H1 (cell line): Measurements from ENCODE around the gene DLAT. TPM values are rescaled to one million over a fixed set of nuclear protein-coding genes. Genes with fewer than 3 reads are reported as not detected.

Experiments used
- CTCF ChIA-PET: fragments of 300-600 bp; sonication (Branson Sonifier 250); formaldehyde crosslinking; loops from one replicate; lab custom pipeline; 2021; ENCODE audit not compliant: partially characterized antibody; lab: Charles Lee
- POLR2A ChIA-PET: fragments of 300-600 bp; sonication (Branson Sonifier 250); formaldehyde crosslinking; loops from one replicate; lab custom pipeline; 2021; ENCODE audit warnings: inconsistent platforms; ENCODE audit not compliant: partially characterized antibody; lab: Charles Lee
- DNase-seq, 2 experiments: peaks; one replicate each; pipeline versions ENCODE4 v3.0.0 to v3.0.0-alpha.2; 2010 to 2022; ENCODE audit warnings: low spot score in 2 of 2, low read depth in 1 of 2, mixed read lengths in 1 of 2
- FAIRE-seq: peaks from 2 replicates; lab custom pipeline; 2011; peaks lifted over from hg19 to GRCh38; lab: Jason Lieb, UNC
- H2AFZ ChIP-seq: 2 replicates; pipeline ENCODE4 v1.8.1; 2012; ENCODE audit warnings: low read length, inconsistent platforms
- H2AK5ac ChIP-seq: 2 replicates; pipeline ENCODE4 v1.6.1; 2013; ENCODE audit warnings: low read depth, low read length
- H2BK120ac ChIP-seq: replicated peaks from 2 replicates; pipeline ENCODE3; 2013; ENCODE audit warnings: low read depth, low read length, inconsistent platforms
- H2BK12ac ChIP-seq: 2 replicates; pipeline ENCODE4 v1.6.1; 2013; ENCODE audit warnings: low read depth, low read length
- H2BK15ac ChIP-seq: 2 replicates; pipeline ENCODE4 v1.6.1; 2013; ENCODE audit warnings: low read length
- H2BK20ac ChIP-seq: 2 replicates; pipeline ENCODE4 v1.6.1; 2013; ENCODE audit warnings: low read length
- H2BK5ac ChIP-seq: 2 replicates; pipeline ENCODE4 v1.6.1; 2013; ENCODE audit warnings: low read depth, low read length
- H3K14ac ChIP-seq: 2 replicates; pipeline ENCODE4 v1.6.1; 2013; ENCODE audit warnings: inconsistent platforms; ENCODE audit not compliant: insufficient read length
- H3K18ac ChIP-seq: 2 replicates; pipeline ENCODE4 v1.6.1; 2013; ENCODE audit warnings: low read length; ENCODE audit errors: extremely low read depth
- H3K23ac ChIP-seq: 2 replicates; pipeline ENCODE4 v1.6.1; 2013; ENCODE audit warnings: inconsistent platforms; ENCODE audit not compliant: insufficient read length
- H3K23me2 ChIP-seq: 2 replicates; pipeline ENCODE4 v1.6.1; 2013; ENCODE audit warnings: low read depth, low read length
- H3K27ac ChIP-seq: 2 replicates; pipeline ENCODE4 v1.6.1; 2011; ENCODE audit warnings: low read depth, low read length, inconsistent platforms
- H3K27me3 ChIP-seq, 4 experiments: replicated peaks in 1 of 4; 1 replicate in 1 of 4; 2 replicates in 3 of 4; pipeline versions ENCODE4 v1.6.1 to v1.8.1; 2011 to 2013; ENCODE audit warnings: low read length in 3 of 4, mild to moderate bottlenecking in 3 of 4, inconsistent platforms in 2 of 4, mixed read lengths in 2 of 4, moderate library complexity in 1 of 4; ENCODE audit not compliant: control insufficient read depth in 3 of 4, insufficient read depth in 3 of 4; ENCODE audit errors: extremely low read depth in 1 of 4
- H3K36me3 ChIP-seq, 4 experiments: 2 replicates each; pipeline versions ENCODE4 v1.6.1 to v1.8.1; 2011 to 2013; ENCODE audit warnings: mild to moderate bottlenecking in 4 of 4, low read length in 3 of 4, moderate library complexity in 2 of 4, control low read depth in 1 of 4, inconsistent platforms in 1 of 4; ENCODE audit not compliant: insufficient read depth in 4 of 4, control insufficient read depth in 2 of 4
- H3K4ac ChIP-seq: replicated peaks from 2 replicates; pipeline ENCODE3; 2013; ENCODE audit warnings: low read length, low read depth, mixed read lengths, inconsistent platforms; ENCODE audit not compliant: insufficient read length
- H3K4me1 ChIP-seq, 4 experiments: replicated peaks in 1 of 4; 1 replicate in 1 of 4; 2 replicates in 3 of 4; pipeline versions ENCODE4 v1.6.1 to v1.8.1; 2011 to 2013; ENCODE audit warnings: low read length in 3 of 4, inconsistent platforms in 2 of 4, mixed read lengths in 1 of 4; ENCODE audit not compliant: insufficient read depth in 4 of 4, control insufficient read depth in 3 of 4
- H3K4me2 ChIP-seq, 2 experiments: 2 replicates each; pipeline versions ENCODE4 v1.6.1 to v1.8.1; 2011 to 2013; ENCODE audit warnings: low read depth in 2 of 2, low read length in 2 of 2, control low read depth in 1 of 2, inconsistent platforms in 1 of 2, mild to moderate bottlenecking in 1 of 2; ENCODE audit not compliant: insufficient read depth in 1 of 2
- H3K4me3 ChIP-seq, 4 experiments: fragments of 200-600, 300-600 bp in 1 of 4; sonication (generic), shearing (Covaris generic), sonication (Bioruptor Twin) in 1 of 4; 2 replicates each; pipeline versions ENCODE4 v1.5.1 to v1.8.1; 2011 to 2016; ENCODE audit warnings: low read length in 4 of 4, low read depth in 3 of 4, control low read depth in 2 of 4, inconsistent platforms in 2 of 4, mild to moderate bottlenecking in 2 of 4, mixed read lengths in 1 of 4, moderate library complexity in 1 of 4; ENCODE audit not compliant: insufficient read depth in 2 of 4; ENCODE audit errors: extremely low read depth in 1 of 4
- H3K56ac ChIP-seq: replicated peaks from 2 replicates; pipeline ENCODE3; 2013; ENCODE audit warnings: low read depth, mild to moderate bottlenecking, mixed read lengths, low read length, inconsistent platforms; ENCODE audit not compliant: insufficient read length
- H3K79me1 ChIP-seq: 2 replicates; pipeline ENCODE4 v1.6.1; 2013; ENCODE audit warnings: low read depth, low read length, control low read depth
- H3K79me2 ChIP-seq, 2 experiments: 2 replicates each; pipeline versions ENCODE4 v1.6.1 to v1.8.1; 2012 to 2013; ENCODE audit warnings: low read length in 2 of 2, mild to moderate bottlenecking in 2 of 2, inconsistent platforms in 1 of 2; ENCODE audit not compliant: insufficient read depth in 2 of 2, control insufficient read depth in 1 of 2
- H3K9ac ChIP-seq, 4 experiments: replicated peaks in 1 of 4; 1 replicate in 1 of 4; 2 replicates in 3 of 4; pipeline versions ENCODE4 v1.6.1 to v1.8.1; 2011 to 2013; ENCODE audit warnings: low read depth in 3 of 4, low read length in 3 of 4, control low read depth in 2 of 4, mild to moderate bottlenecking in 2 of 4, moderate library complexity in 2 of 4, inconsistent platforms in 1 of 4; ENCODE audit errors: extremely low read depth in 1 of 4
- H3K9me3 ChIP-seq, 2 experiments: 2 replicates each; pipeline versions ENCODE4 v1.6.1 to v1.8.1; 2012 to 2013; ENCODE audit warnings: mild to moderate bottlenecking in 2 of 2, moderate library complexity in 2 of 2, control low read depth in 1 of 2, inconsistent platforms in 1 of 2, low read depth in 1 of 2, low read length in 1 of 2, mixed read lengths in 1 of 2; ENCODE audit not compliant: insufficient read depth in 2 of 2
- H4K20me1 ChIP-seq, 2 experiments: replicated peaks in 1 of 2; 2 replicates each; pipeline versions ENCODE3 to v1.8.1; 2011 to 2013; ENCODE audit warnings: inconsistent platforms in 2 of 2, low read length in 2 of 2, mild to moderate bottlenecking in 1 of 2; ENCODE audit not compliant: insufficient read depth in 2 of 2, control insufficient read depth in 1 of 2
- H4K5ac ChIP-seq: 2 replicates; pipeline ENCODE4 v1.6.1; 2013; ENCODE audit warnings: low read length, low read depth, mixed read lengths, inconsistent platforms; ENCODE audit not compliant: insufficient read length
- H4K8ac ChIP-seq: 2 replicates; pipeline ENCODE4 v1.8.0; 2013; ENCODE audit warnings: mild to moderate bottlenecking, moderate library complexity, low read length, inconsistent platforms; ENCODE audit not compliant: insufficient read depth; ENCODE audit errors: extremely low read depth
- H4K91ac ChIP-seq: replicated peaks from 2 replicates; pipeline ENCODE3; 2013; ENCODE audit warnings: low read length, mixed read lengths, inconsistent platforms; ENCODE audit not compliant: insufficient read length
- ATF3 ChIP-seq: IDR thresholded peaks from 2 replicates; pipeline ENCODE4 v1.6.1; 2011; ENCODE audit warnings: low read depth, mild to moderate bottlenecking, low read length; ENCODE audit not compliant: insufficient read depth
- CREB1 ChIP-seq: IDR thresholded peaks from 2 replicates; pipeline ENCODE4 v1.6.1; 2012; ENCODE audit warnings: inconsistent platforms
- CTBP2 ChIP-seq: IDR thresholded peaks from 2 replicates; pipeline ENCODE4 v1.7.0; 2011; ENCODE audit warnings: borderline replicate concordance, mild to moderate bottlenecking, moderate library complexity, mixed read lengths, low read length; ENCODE audit not compliant: insufficient read depth, insufficient read length
- GABPA ChIP-seq: IDR thresholded peaks from 2 replicates; pipeline ENCODE4 v1.6.1; 2011; ENCODE audit warnings: mild to moderate bottlenecking, low read length, moderate library complexity, borderline replicate concordance; ENCODE audit not compliant: insufficient read depth
- HDAC6 ChIP-seq: IDR thresholded peaks from one replicate; pipeline ENCODE4 v1.7.1; 2012; ENCODE audit warnings: low read depth, mild to moderate bottlenecking, inconsistent platforms, low read length, moderate library complexity
- JUND ChIP-seq: IDR thresholded peaks from 2 replicates; pipeline ENCODE4 v1.6.1; 2011; ENCODE audit warnings: mild to moderate bottlenecking, improper control_type of control experiment, low read length
- KDM1A ChIP-seq: fragments of 200-600, 300-600 bp; sonication (generic); IDR thresholded peaks from 2 replicates; pipeline ENCODE4 v1.7.1; 2016; ENCODE audit warnings: mild to moderate bottlenecking, low read length, borderline replicate concordance
- RBBP5 ChIP-seq: IDR thresholded peaks from 2 replicates; pipeline ENCODE4 v1.7.1; 2012; ENCODE audit warnings: low read depth, mild to moderate bottlenecking, inconsistent platforms, low read length, moderate library complexity, borderline replicate concordance
- SIRT6 ChIP-seq: IDR thresholded peaks from one replicate; pipeline ENCODE4 v1.7.1; 2012; ENCODE audit warnings: low read length, inconsistent platforms
- SIX5 ChIP-seq: IDR thresholded peaks from 2 replicates; pipeline ENCODE4 v1.6.1; 2011; ENCODE audit warnings: mild to moderate bottlenecking, low read depth, low read length
- SP2 ChIP-seq: IDR thresholded peaks from 2 replicates; pipeline ENCODE4 v1.6.1; 2012; ENCODE audit warnings: mild to moderate bottlenecking, low read length, inconsistent platforms
- SRF ChIP-seq: IDR thresholded peaks from 2 replicates; pipeline ENCODE4 v1.6.1; 2011; ENCODE audit warnings: mild to moderate bottlenecking, low read depth, low read length, moderate library complexity
- SUZ12 ChIP-seq: fragments of 200-600 bp; sonication (generic); IDR thresholded peaks from 2 replicates; pipeline ENCODE4 v1.6.1; 2012; ENCODE audit warnings: mild to moderate bottlenecking, inconsistent platforms, low read length, moderate library complexity, mixed read lengths
- WGBS, 2 experiments: shearing (Covaris generic) in 1 of 2; methylation state at CpG; one replicate each; pipeline versions ENCODE4 v1.1.6 to v1.1.7; 2013 to 2015; ENCODE audit warnings: low lambda C conversion rate in 2 of 2, mixed read lengths in 2 of 2, inconsistent platforms in 1 of 2, low coverage in 1 of 2, missing lambda C conversion rate in 1 of 2; ENCODE audit not compliant: insufficient replicate concordance in 2 of 2, insufficient coverage in 1 of 2, insufficient read length in 1 of 2; ENCODE audit errors: extremely low coverage in 1 of 2, missing lambda C conversion rate in 1 of 2; 5-methylcytosine and 5-hydroxymethylcytosine counted together
- polyA plus RNA-seq, 7 experiments: library from polyadenylated mRNA; depleted of rRNA in 3 of 7; stranded (reverse) in 5 of 7; unstranded in 2 of 7; fragments of >200 nt in 5 of 7; fragments of 200-250 nt in 2 of 7; gene quantifications; 1 replicate in 5 of 7; 2 replicates in 1 of 7; 4 replicates in 1 of 7; pipeline versions ENCODE4 v1.2.1 to v1.2.3, GENCODE V29; 2011 to 2013; ENCODE audit warnings: missing spikeins in 2 of 7, mixed read lengths in 2 of 7
- total RNA-seq: library from RNA; stranded (reverse); fragmentation: NEBNext Ultra II Directional; extraction: Animal tissue kit (Norgen Biotek cat#: 25700); gene quantifications from 2 replicates; pipeline ENCODE4 v1.2.1, GENCODE V29; 2021

Gene DLAT
- total and polyA plus RNA-seq, 2 of the 8 experiments (the other 6 are each of a cell fraction or from before 2014, with no cell fraction given), result 23.1 to 66.2 TPM

- DNase-seq (no peak), FAIRE-seq (no peak)
- H2BK20ac ChIP-seq, result no peak overlapping the region
- WGBS, 2 experiments, result 93% methylated on average over 6 of the region's 6 CpGs; no CpG with 5 or more reads in 1 of the 2 experiments
- H4K5ac ChIP-seq, result no peak overlapping the region
- H3K4me3 ChIP-seq, result no peak overlapping the region
- H3K79me2 ChIP-seq, result no peaks in the 10 kb centered on the region
- H3K23me2 ChIP-seq, result no peaks in the 10 kb centered on the region
- H3K4me1 ChIP-seq, result no peaks in the 10 kb centered on the region
- no peak overlapping the region for H3K4ac ChIP-seq
- no peak overlapping the region for H2AFZ ChIP-seq
- no peak overlapping the region for H2AK5ac ChIP-seq
- CTCF ChIA-PET, result interaction anchor here (0.7 to 1.4 kb wide), 11 partner anchors 10 to 183 kb away, joined by 3 to 8 read pairs (median 4); no protein-coding TSS in a partner anchor
- H2BK120ac ChIP-seq, result no peak overlapping the region
- H4K8ac ChIP-seq, result no peak overlapping the region
- peaks cover 0 to 22% (median 6%) of the 10 kb centered on the region in 4 experiments; a peak in 5 of 8 replicates for H3K36me3 ChIP-seq
- no peak overlapping the region for H3K14ac ChIP-seq
- H3K18ac ChIP-seq, result no peak overlapping the region
- no peaks in the 10 kb centered on the region for H3K79me1 ChIP-seq
- H2BK12ac ChIP-seq, result no peak overlapping the region
- POLR2A ChIA-PET, result interaction anchor here (0.9 to 2.8 kb wide), 3 partner anchors 12 to 65 kb away, joined by 3 to 6 read pairs (median 4); partner anchors contain the start of gene DIXDC1
- H3K9me3 ChIP-seq, result peaks cover 12 to 13% of the 10 kb centered on the region in 2 experiments; a peak in 3 of 4 replicates
- H3K23ac ChIP-seq, result no peak overlapping the region
- no peak overlapping the region for H3K56ac ChIP-seq
- H2BK5ac ChIP-seq, result no peak overlapping the region
- H4K91ac ChIP-seq, result no peak overlapping the region
- no peaks in the 10 kb centered on the region for H4K20me1 ChIP-seq
- no peak overlapping the region for H2BK15ac ChIP-seq
- H3K27me3 ChIP-seq, result no peaks in the 10 kb centered on the region
- no peak overlapping the region for H3K9ac ChIP-seq
- no peak overlapping the region for H3K4me2 ChIP-seq
- no peak overlapping the region for H3K27ac ChIP-seq
- no peak for TF ChIP-seq GABPA
- no peak for TF ChIP-seq RBBP5
- no peak for TF ChIP-seq SRF
- TF ChIP-seq KDM1A, result no peak
- no peak for TF ChIP-seq CTBP2
- no peak for TF ChIP-seq HDAC6
- TF ChIP-seq SUZ12, result no peak
- TF ChIP-seq ATF3, result no peak
- no peak for TF ChIP-seq CREB1
- TF ChIP-seq SP2, result no peak
- no peak for TF ChIP-seq SIRT6
- no peak for TF ChIP-seq SIX5
- no peak for TF ChIP-seq JUND
These were observed 22.6 kb upstream of the DLAT start for GRCh38 chr11:112002491-112003216.
